RPMI8226 (cell line): ENCODE measurements around the gene HCN2.

Experiments
- DNase-seq: peaks from one replicate; pipeline ENCODE4 v3.0.0-alpha.2; 2015

HCN2 gene

DNA sequence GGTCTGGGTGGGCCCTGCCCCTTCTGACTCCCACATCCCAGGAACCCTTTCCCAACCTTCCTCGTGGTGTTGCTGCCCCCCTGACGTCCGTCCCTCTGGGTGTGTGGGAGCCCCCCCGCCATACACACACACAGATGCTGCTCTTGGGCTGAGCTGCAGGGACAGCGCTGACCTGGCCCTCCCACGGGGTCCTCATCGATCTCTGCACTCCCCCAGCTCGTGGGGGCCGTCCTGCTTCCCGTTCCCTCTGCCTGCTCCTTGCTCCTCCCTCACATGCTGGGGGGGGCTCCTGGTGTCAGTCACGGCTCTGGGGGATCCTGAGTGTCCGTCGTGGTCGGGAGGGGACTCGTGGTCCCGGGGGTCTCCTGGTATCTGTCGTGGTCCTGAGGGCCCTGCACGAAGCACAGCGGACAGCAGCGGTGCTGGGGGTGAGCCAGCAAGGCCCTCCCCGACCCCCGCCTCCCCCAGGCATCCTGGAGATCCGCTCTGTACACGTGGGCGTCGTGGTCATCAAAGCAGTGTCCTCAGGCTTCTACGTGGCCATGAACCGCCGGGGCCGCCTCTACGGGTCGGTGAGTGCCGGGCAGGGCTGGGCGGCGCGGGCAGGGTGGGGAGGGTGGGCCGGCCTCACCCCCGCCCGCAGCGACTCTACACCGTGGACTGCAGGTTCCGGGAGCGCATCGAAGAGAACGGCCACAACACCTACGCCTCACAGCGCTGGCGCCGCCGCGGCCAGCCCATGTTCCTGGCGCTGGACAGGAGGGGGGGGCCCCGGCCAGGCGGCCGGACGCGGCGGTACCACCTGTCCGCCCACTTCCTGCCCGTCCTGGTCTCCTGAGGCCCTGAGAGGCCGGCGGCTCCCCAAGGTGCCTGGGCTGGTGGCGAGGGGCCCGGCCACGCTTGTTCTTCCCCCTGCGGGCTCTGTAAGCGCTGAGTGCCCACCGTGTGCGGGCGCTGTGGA, 53.4 kb downstream of the HCN2 start:
- no peak for DNase-seq

DNA sequence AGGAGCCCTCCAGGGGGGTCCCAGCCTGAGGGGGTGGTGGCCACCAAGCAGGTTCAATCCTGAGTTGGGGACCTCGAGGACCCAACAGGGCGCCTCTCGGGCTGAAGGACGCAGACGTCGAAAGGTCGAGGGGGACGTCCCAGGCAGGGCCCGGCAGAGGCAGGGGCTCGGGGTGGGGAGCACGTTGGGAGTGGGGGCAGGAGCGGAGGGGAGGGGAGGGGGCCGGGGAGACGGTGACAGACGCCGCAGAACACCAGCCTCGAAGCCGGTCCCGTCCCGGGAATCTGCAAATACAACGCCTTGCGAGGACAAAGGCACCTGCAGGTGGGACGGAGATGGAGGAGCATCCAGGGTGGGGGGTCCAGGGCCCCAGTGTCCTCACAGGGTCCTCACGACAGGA, 54.1 kb downstream of the HCN2 start:
- DNase-seq = no peak

DNA sequence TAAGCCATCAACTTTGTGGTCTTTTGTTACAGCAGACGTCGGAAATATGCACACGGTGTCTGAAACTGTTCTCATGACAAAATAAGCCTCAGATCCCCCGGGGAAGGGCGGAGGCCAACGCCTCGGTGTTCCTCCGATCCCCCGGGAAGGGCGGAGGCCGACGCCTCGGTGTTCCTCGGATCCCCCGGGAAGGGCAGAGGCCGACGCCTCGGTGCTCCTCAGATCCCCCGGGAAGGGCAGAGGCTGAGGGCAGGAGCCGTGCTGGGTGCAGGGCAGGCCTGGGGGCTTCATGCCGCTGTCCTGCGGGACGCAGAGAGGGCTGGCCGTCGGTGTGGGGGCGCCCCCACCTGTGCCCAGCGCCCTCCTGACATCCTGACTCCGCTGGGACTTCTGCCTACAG, 54.7 kb downstream of the HCN2 start:
- no peak for DNase-seq

DNA sequence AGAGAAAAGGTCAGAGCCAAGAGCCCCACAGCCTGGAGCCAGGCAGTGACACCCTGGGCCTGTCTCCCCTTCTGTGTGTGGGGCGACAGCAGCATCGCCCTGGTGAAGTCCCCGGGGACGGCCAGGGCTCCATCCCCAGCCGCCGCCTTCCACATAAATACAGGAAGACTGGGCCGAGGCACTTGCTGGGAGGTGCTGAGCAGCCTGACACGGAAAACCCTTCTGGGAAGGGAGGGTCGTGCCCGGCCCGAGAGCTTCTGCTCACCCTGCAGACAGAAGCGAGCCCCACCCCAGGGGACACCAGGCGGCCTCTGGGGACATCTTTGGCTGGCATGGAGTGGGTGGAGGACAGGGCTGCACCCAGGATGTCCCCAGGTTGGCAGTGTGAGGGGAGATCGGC, 55.1 kb downstream of the HCN2 start:
- no peak for DNase-seq

DNA sequence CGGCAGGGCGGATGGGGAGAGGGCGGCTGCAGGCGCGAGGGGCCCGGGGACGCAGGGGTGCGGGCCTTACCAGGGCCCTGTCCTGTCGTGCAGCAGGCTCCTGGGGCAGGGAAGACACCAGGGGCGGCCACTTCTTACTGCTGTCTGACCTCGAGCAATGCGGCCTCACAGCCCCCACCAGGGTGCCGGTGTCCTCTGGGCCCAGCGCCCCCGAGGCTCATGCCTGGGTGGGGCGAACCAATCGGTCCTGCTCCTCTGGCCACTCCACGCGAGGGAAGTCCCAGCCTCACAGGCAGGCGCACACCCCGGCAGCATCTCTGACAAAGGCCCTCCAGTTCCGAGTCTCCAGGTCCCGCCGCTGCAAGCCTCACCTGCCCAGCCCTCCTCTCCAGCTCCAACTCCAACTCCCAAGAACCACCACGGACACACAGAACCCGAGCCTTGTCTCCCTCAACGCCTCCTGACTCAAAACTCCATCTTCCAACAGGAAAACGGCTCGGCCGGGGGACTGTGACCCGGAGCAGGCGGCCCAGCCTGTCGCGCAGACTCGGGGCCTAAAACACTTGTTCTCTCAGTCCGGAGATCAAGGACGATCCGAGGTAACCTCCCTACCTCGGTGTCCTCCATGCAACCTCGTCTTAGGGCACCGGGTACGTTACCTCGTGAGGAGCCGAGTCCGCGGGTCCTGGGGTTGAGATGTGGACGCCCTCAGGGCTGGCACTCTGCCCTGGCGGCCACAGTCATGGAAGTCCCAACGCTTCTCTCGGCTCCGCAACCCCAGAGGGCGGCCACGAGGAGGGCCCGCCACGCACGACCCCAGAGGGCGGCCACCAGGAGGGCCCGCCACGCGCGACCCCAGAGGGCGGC, 56.5 kb downstream of the HCN2 start:
- DNase-seq = no peak

DNA sequence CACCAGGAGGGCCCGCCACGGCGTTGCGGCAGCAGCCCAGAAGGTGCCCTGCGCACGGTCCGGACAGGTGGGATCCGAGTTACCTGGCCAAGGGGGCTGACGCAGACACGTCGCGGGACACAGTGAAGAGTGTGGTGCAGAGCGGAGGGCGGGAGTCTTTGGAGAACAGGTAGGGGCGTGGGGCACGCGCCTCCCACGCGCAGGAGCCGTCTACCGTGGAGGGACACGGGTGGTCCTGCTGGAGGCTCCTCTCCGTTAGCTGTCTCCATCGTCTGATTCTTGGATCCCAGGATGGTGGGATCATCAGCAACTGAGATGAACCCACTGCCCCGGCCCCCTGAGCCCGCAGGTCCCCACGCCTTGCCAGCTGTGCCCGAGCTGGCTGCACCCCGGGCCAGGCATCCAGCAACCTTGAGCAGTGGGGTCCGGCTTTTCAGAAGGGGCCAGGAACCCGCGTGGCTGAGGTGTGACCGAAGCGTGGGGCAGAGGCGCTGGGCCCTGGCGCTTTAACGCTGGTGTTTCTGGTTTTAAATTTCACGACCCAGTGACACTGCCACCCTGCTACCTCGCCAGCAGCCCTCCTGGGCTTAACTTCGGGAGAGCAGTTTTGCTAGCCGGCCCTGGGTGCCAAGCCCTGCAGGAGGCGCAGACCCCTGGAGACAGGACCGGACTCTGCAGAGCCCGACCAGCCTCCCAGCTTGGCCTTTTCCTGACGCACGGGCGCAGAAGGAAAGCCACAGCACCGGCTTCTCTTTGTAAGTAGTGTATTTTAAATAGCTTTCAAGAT, 57.3 kb downstream of the HCN2 start:
- DNase-seq = no peak

DNA sequence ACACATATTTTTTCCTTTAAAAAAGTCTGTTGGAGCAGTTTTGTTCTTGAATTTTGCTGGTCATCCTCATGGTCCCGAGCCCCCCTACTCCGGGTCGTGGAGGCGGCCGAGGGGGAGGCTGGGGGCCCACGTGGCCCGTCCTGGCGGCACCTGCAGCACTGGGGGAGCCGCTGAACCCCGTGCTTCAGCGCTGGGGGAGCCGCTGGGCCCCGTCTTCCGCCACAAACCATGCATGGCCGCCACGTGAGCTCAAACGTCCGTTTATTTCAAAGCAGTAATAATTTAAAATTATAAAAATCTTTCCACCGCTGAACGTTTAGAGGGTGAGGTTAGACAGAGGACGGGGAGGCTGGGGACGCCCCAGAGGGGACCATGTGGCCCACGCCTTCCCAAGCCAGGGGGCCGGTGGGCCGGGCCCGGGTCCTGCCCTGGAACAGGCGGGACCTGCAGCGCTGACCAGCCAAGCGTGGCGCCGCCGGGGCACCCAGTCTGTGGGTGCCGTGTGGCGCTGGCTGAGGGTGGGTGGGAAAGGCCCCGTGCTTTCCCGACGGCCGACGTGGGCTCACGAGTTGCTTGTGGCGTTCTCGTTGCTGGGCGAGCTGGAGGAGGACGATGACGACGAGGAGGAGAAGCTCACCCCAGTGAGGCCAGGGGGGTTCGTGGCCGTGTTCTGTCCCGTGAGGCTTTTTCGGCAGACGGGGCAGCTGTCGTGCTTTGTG, 58.0 kb downstream of the HCN2 start:
- no peak for DNase-seq

DNA sequence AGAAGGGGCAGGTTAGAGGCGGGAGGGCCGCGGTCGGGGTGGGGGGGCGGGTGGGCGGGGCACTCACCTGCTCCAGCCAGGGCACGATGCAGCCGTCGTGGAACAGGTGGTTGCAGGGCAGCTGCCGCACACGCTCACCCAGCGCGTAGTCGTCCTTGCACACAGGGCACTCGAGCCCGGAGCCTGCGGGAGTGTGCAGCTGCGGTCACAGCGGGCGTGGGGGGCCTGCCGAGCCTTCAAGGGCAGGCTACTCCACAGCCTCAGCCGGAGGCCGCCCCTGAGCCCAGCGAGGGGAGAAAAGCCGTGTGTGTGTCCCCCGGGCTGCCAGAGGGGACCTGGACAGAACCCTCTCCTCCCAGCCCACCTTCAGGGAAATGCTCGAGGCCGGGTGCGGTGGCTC, 58.6 kb downstream of the HCN2 start:
- no peak for DNase-seq

DNA sequence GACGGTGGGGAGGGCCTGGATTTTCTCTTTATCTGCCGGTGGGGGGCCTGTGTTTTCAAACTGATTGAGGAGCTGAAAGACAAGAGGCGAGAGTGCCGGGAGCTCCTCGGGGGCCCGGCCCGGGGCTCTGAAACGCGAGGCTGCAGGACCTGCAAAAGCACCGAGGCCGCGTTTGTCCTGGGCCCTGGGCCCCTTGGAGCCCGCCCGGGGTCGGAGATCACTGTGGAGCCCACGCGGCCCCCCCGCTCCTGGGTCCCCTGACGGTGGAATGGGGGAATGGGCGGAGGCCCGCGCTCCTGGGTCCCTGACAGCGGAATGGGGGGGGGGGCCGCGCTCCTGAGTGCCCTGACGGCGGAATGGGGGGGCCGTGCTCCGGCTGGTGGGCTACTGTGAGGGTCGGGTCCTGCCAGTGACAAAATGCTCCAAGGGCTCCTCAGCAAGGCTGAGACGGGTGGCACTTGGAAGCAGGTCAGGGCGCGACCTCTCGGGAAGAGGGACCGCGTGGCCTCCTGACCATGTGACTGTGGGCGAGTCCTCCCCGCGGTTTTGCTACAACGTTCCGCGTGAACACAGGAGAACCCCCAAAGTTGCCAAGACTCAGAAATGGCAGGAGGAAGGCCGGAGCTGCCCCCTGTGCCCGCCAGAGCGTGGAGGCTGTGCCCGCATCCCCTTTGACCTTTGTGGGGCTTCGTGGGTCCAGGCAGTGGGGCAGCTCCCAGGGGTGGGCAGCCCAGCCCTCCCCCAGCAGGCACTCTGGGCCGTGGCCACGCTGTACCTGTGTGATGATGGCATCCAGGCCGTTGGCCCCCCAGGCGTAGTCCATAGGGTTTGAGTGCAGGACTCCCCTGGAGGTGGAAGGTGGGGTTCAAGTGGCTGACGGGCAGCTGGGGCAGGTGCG, 59.5 kb downstream of the HCN2 start:
- no peak for DNase-seq

DNA sequence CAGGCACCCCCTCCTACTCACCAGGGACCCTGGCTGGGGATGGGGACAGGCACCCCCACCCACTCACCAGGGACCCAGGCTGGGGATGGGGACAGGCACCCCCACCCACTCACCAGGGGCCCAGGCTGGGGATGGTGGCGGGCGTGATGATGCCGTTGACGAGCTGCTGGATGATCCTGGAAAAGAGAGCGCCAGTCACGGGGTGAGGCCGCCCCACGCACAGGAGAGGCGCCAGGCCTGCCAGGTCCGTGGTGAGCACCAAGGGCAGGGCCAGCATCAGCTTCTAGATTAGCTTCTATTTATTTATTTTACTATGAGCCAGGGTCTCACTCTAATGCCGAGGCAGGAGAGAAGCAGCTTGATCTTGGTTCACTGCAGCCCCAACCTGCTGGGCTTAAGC, 60.4 kb downstream of the HCN2 start:
- DNase-seq = no peak

DNA sequence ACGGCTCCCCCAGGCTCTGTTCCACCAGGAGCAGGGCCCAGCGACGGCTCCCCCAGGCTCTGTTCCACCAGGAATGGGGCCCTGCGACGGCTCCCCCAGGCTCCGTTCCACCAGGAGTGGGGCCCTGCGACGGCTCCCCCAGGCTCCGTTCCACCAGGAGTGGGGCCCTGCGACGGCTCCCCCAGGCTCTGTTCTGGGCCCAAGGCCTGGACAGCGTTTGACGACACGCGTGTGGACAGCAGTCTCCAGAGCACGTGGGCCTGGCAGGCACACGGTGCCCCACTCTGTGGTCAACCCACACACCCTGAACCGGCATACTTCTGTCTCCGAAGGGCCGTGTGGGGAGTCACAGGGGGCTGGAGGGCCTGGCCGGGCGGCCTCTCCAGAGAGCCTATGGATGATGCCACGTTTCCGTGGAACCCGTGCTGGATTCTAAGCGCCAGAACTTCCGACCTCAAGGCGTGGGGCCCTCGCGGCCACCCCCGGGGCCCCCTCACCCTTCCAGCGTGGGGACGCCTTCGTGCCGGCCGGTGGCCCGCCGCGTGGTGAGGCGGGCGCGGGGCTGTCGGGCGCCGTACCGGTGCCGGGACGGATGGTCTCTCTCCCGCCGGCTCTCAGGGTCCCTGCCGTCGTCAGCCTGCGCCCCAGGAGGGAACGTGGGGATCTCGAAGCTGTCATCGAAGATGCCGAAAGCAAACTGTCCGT, 61.6 kb downstream of the HCN2 start:
- DNase-seq = no peak

DNA sequence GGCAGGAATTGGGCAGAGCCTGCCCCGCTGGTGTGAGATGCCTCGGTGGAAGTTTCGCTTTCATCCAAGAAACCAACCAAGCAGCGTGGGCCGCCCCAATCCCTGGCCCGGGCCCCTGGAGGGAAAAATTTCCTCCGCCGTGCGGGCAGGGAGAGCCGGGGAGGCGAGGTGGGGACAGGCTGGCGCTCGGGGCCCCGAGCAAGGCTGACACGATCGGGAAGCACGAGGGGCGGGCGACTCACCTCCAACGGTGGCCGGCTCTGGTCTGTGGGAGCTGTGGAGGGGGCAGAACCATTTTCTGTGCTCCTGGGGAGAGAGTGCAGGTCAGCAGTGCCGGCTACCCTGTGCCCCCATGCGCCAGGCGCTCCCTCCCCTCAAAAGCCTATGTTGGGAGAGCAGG, 62.3 kb downstream of the HCN2 start:
- DNase-seq = no peak

DNA sequence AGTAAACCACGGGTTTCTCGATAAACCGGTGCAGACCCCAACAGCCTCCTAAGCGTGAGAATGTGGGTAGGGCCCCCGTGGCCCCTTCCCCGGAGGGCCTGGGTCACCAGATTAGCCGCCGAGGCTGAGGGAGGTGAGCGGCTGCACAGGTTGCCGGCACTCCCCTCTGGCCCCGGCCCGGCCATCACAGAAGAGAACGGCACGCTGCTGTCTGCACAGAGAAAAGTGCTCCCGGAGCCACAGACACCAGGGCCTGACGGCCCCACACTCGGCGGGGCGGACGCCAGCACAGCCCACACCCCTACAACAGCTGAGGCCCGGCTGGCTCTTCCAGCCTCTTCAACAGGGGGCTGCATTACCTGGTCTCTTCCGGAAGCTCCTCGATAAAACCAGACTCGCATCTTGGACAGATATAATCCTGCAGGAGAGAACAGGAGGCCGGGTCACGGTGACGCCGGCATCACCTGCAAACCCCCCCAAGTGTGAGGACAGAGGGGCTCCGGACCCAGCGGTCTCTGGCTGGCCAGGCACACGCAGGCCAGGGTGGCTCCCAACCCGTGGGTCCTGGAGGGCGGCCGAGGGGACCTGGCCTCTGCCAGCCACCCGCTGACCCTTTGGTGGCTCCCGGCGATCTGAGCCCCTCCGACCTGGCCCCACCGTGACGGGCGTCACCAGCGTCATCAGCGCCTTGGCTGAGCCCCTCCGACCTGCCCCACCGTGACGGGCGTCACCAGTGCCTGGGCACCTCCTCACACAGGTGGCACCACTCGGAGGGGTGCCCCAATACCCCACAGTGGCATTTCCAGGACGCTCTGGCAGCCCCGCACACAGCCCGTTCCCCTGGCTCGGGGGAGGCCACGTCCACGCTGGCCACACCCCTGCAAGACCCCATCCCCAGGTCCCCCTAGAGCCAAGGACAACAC, 63.0 kb downstream of the HCN2 start:
- no peak for DNase-seq

DNA sequence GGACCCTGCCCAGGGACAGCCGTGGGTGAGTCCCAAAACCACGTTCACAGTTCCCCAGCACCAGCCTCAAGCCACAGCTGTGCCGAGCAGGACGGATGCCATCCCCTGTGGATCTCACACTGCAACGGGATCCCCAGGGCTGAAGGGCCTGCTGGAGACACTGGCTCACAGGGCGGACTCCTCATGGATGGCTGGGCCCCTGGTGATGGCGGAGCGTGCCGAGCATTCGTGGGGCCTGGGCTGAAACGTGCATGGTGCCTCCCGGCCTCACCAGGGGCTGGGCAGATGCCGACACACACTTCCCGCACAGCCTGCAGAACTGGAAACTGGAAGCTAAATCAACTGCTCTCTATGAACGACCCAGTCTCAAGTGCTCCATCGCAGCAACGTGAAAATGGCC, 63.7 kb downstream of the HCN2 start:
- no peak for DNase-seq

DNA sequence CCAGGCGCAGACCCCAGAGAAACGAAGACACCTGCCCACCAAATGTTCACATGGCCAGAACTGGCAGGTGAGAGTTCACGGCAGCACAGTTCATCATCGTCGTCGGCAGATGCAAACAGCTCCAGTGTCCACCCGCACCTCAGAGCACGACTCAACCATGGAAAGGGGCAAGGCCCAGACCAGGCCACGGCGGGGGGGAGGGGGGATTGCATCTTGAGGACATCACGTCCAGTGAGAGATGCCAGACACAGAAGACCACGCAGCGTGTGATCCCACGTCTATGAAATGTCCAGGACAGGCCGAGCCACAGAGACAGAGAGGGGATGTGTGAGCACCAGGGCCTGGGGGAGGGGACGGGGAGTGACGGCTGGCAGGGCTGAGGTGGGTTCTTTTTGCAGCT, 66.0 kb downstream of the HCN2 start:
- no peak for DNase-seq

DNA sequence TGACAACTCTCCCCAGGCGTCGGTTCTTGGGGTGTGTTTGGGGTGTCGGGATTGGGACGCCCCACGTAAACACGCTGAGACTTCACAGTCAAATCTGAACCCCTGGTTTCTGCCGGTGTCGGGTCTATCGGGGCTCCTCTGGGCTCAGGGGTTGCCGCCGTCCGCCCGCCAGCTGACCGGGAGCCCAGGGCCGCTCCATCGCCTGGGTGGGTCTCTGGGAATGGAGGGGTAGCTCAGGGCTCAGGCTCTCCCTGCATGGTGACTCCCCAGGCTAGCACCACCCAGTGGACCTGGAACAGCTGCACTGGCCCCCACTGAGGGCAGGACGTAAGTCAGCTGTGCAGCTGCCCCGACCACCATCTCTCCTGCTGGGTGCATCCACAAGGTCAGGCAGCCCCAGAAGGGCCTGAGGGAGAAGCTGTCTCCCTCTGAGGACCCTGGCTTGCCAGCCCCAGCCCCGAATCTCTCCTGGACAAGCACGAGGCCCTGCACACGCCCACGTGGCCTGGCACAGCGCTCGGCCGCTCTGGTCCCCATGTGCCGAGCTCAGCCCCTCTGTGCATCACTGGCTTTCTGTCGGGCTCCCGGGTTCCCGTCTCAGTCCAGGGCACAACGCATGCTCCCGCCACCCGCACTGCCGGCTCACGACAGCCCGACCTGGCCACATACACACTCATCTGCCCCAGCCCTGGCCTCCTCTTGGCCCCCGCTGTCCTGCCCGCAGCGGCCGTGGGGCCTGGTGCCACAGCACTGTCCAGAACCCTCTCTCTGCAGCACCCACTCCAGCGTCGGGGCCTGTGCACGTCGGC, 67.3 kb downstream of the HCN2 start:
- DNase-seq = no peak

DNA sequence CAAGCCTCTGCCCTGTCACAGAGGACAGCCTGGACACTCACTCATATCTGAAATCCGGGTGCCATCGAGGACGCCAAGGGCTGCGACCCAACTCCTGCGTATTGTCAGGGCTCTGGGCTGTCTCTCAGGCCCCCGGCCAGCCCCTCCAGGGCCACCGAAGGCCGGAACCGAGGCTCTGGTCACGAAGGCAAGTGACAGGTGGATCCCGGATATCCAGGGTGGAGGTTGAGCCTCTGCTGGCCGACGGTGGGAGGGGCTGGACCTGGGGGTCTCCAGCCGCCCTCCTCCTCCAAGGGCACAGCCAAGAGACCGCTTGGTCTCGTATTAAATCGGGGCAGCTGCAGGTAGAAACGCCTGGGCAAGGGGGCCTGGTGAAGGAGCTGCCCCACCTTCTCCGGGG, 67.9 kb downstream of the HCN2 start:
- no peak for DNase-seq

DNA sequence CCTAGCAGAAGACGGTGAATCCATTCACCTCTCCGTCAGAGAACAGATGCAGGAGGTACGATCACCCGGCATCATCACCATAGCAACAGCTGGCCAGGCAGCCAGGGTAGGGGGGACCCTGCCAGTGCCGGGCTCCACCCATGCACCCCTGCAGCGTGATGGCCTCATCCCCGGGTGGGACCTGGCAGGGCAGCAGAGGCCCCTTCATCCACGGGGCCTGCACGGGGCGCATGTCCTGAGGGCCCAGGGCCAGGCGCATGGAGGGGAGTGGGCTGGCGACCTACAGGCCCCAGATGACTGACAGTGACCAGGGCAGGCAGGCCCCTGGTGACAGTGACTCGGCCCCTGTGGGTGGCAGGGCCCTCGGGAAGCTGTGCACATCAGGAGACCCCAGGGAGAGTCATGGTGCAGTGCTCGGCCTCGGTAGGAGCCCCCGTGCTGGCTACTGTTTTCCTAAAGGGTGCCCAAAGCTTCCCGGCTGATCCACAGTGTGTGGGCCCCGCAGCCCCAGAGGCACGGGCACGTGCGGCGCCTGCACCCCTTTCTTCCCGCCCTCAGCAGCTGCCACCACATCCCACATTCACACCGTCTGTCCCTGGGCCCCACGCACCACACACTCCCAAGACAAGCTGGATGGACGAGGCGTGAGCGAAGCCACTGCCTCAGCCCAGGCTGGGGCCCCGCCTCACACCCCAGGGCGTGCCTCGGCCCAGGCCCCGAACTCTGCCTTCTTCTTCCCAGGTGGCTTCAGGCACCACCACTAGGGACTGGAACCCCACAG, 68.6 kb downstream of the HCN2 start:
- no peak for DNase-seq
